ENCODE results near the gene PPP1R8. TPM values are rescaled to one million over a fixed set of nuclear protein-coding genes. Genes with fewer than 3 reads are reported as not detected.
A peak's percentile ranks its signal among the peaks of the same experiment; 100 is the strongest.

The PPP1R8 gene
- total and polyA plus RNA-seq, 9 of the 15 experiments (the other 6 are each of a cell fraction or from before 2014, with no cell fraction given) = 16.2 to 107 (median 75.3) TPM

- TF ChIP-seq, protein P1, sequence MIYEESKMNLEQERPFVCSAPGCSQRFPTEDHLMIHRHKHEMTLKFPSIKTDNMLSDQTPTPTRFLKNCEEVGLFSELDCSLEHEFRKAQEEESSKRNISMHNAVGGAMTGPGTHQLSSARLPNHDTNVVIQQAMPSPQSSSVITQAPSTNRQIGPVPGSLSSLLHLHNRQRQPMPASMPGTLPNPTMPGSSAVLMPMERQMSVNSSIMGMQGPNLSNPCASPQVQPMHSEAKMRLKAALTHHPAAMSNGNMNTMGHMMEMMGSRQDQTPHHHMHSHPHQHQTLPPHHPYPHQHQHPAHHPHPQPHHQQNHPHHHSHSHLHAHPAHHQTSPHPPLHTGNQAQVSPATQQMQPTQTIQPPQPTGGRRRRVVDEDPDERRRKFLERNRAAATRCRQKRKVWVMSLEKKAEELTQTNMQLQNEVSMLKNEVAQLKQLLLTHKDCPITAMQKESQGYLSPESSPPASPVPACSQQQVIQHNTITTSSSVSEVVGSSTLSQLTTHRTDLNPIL (CRISPR knock-in tag; IDR thresholded peaks at IDR 0.05) = no peak
- TF ChIP-seq, protein P2, sequence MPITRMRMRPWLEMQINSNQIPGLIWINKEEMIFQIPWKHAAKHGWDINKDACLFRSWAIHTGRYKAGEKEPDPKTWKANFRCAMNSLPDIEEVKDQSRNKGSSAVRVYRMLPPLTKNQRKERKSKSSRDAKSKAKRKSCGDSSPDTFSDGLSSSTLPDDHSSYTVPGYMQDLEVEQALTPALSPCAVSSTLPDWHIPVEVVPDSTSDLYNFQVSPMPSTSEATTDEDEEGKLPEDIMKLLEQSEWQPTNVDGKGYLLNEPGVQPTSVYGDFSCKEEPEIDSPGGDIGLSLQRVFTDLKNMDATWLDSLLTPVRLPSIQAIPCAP (CRISPR knock-in tag; IDR thresholded peaks at IDR 0.05; ENCODE audit: borderline replicate concordance) = 0 out of 2 replicates have a peak, but pooled peaks have one; percentile 64
- TF ChIP-seq HDAC1 (IDR thresholded peaks at IDR 0.05) (0 out of 4 replicates have a peak, but pooled peaks of 1 of the 2 experiments have one; percentile 14), SMARCA4 (IDR thresholded peaks at IDR 0.05) (no peak), FOSL1 (tag; conservative IDR thresholded peaks at IDR 0.05) (peak; percentile 45), MED1 (CRISPR knock-in tag; IDR thresholded peaks at IDR 0.05; ENCODE audit: borderline replicate concordance) (no peak), ZBTB34 (CRISPR knock-in tag; IDR thresholded peaks at IDR 0.05) (no peak), ZNF143 (CRISPR knock-in tag; IDR thresholded peaks at IDR 0.05) (peak; percentile 85), YBX1 (IDR thresholded peaks at IDR 0.05) (no peak), RHOXF2B (CRISPR knock-in tag; conservative IDR thresholded peaks at IDR 0.05) (no peak), ZNF398 (CRISPR knock-in tag; IDR thresholded peaks at IDR 0.05) (no peak), POLR3A (IDR thresholded peaks at IDR 0.05; ENCODE audit: borderline replicate concordance, extremely low read depth, insufficient read depth, insufficient read length) (no peak), LCOR (CRISPR knock-in tag; IDR thresholded peaks at IDR 0.05) (peak; percentile 96), ILF3 (IDR thresholded peaks at IDR 0.05; ENCODE audit: borderline replicate concordance) (no peak)
- TF ChIP-seq, protein P3, sequence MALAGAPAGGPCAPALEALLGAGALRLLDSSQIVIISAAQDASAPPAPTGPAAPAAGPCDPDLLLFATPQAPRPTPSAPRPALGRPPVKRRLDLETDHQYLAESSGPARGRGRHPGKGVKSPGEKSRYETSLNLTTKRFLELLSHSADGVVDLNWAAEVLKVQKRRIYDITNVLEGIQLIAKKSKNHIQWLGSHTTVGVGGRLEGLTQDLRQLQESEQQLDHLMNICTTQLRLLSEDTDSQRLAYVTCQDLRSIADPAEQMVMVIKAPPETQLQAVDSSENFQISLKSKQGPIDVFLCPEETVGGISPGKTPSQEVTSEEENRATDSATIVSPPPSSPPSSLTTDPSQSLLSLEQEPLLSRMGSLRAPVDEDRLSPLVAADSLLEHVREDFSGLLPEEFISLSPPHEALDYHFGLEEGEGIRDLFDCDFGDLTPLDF (CRISPR knock-in tag; IDR thresholded peaks at IDR 0.05) = 0 out of 2 replicates have a peak, but pooled peaks have one; percentile 33
- TF ChIP-seq, protein P4, sequence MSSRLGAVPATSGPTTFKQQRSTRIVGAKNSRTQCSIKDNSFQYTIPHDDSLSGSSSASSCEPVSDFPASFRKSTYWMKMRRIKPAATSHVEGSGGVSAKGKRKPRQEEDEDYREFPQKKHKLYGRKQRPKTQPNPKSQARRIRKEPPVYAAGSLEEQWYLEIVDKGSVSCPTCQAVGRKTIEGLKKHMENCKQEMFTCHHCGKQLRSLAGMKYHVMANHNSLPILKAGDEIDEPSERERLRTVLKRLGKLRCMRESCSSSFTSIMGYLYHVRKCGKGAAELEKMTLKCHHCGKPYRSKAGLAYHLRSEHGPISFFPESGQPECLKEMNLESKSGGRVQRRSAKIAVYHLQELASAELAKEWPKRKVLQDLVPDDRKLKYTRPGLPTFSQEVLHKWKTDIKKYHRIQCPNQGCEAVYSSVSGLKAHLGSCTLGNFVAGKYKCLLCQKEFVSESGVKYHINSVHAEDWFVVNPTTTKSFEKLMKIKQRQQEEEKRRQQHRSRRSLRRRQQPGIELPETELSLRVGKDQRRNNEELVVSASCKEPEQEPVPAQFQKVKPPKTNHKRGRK (tag; IDR thresholded peaks at IDR 0.05) = no peak
Measured at GRCh38 chr1:27830621-27831440, at the start of gene PPP1R8 (continued).

Data from K562 (cell line).